Spleen (tissue), 7 donors: ENCODE data around the gene TMEM232.

Experiments used
- POLR2A ChIP-seq, 3 donors: fragments of 450-650 bp; IDR thresholded peaks; one replicate each; pipeline ENCODE4 v1.5.1; 2017; ENCODE audit warnings: antibody characterized with exemption in 3 of 3, mild to moderate bottlenecking in 1 of 3
- POLR2AphosphoS5 ChIP-seq, 3 donors: sonication (generic); formaldehyde crosslinking; IDR thresholded peaks; one replicate each; pipeline ENCODE4 v1.5.1; 2017; ENCODE audit warnings: antibody characterized with exemption in 3 of 3
- TF ChIP-seq, protein P1 (sequence below), 11 experiments: fragments of 200-600 bp in 7 of 11; fragments of 450-650 bp in 4 of 11; sonication (generic) in 4 of 11; IDR thresholded peaks in 8 of 11; conservative IDR thresholded peaks in 3 of 11; 1 replicate in 7 of 11; 2 replicates in 4 of 11; pipeline versions ENCODE4 v1.4.0 to v1.8.0; 2016 to 2021; ENCODE audit warnings: antibody characterized with exemption in 11 of 11, inconsistent platforms in 4 of 11, mild to moderate bottlenecking in 1 of 11
- donor health status: DM: no; HTN: no; CAD: no; lungs with moderate emphysema.
- donor health status: DM: no; HTN: no; CAD: no.
- donor health status: DM: no; HTN: no; CAD: no.

- TF ChIP-seq, protein P1, sequence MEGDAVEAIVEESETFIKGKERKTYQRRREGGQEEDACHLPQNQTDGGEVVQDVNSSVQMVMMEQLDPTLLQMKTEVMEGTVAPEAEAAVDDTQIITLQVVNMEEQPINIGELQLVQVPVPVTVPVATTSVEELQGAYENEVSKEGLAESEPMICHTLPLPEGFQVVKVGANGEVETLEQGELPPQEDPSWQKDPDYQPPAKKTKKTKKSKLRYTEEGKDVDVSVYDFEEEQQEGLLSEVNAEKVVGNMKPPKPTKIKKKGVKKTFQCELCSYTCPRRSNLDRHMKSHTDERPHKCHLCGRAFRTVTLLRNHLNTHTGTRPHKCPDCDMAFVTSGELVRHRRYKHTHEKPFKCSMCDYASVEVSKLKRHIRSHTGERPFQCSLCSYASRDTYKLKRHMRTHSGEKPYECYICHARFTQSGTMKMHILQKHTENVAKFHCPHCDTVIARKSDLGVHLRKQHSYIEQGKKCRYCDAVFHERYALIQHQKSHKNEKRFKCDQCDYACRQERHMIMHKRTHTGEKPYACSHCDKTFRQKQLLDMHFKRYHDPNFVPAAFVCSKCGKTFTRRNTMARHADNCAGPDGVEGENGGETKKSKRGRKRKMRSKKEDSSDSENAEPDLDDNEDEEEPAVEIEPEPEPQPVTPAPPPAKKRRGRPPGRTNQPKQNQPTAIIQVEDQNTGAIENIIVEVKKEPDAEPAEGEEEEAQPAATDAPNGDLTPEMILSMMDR (IDR thresholded peaks at IDR 0.05 in 8 of 11, conservative IDR thresholded peaks at IDR 0.05 in 3 of 11), result no peak
- no peak for TF ChIP-seq POLR2AphosphoS5 (IDR thresholded peaks at IDR 0.05)
- TF ChIP-seq POLR2A (IDR thresholded peaks at IDR 0.05), result no peak
Measured at GRCh38 chr5:110630350-110630749, 96.1 kb downstream of the TMEM232 start.
